GM23338 (cell line): ENCODE results near the gene ATP5PD. TPM values are rescaled to one million over a fixed set of nuclear protein-coding genes. Genes with fewer than 3 reads are reported as not detected.

Source experiments
- ATAC-seq: fragments of 200-7000 bp; cut with Tn5 transposase; 3 replicates; pipeline ENCODE4 v1.9.1; 2020
- DNase-seq: peaks from one replicate; pipeline ENCODE4 v3.0.0-alpha.2; 2015; ENCODE audit warnings: low spot score
- H2AFZ ChIP-seq: fragments of 200-600 bp; sonication (generic); 2 replicates; pipeline ENCODE4 v1.8.0; 2016; ENCODE audit warnings: antibody characterized with exemption, mild to moderate bottlenecking, moderate library complexity
- H3F3A ChIP-seq: fragments of 200-600 bp; sonication (generic); replicated peaks from 2 replicates; pipeline ENCODE4 v1.8.0; 2017; ENCODE audit warnings: antibody characterized with exemption, mixed run types, low read depth
- H3K27ac ChIP-seq: fragments of 200-600 bp; sonication (generic); 2 replicates; pipeline ENCODE4 v1.6.1; 2016; ENCODE audit warnings: low read depth
- H3K27me3 ChIP-seq: fragments of 200-600 bp; sonication (generic); 2 replicates; pipeline ENCODE4 v1.8.0; 2016; ENCODE audit warnings: mild to moderate bottlenecking, mixed run types, moderate library complexity; ENCODE audit not compliant: insufficient read depth
- H3K36me3 ChIP-seq: fragments of 200-600 bp; sonication (generic); 2 replicates; pipeline ENCODE4 v1.8.0; 2016; ENCODE audit warnings: mild to moderate bottlenecking; ENCODE audit not compliant: insufficient read depth
- H3K4me1 ChIP-seq: fragments of 200-600 bp; sonication (generic); 2 replicates; pipeline ENCODE4 v1.8.0; 2016; ENCODE audit warnings: mild to moderate bottlenecking, moderate library complexity; ENCODE audit not compliant: insufficient read depth
- H3K4me2 ChIP-seq: fragments of 200-600 bp; sonication (generic); 2 replicates; pipeline ENCODE4 v1.7.1; 2017; ENCODE audit warnings: mixed run types
- H3K4me3 ChIP-seq: fragments of 200-600 bp; sonication (generic); 2 replicates; pipeline ENCODE4 v1.6.1; 2016; ENCODE audit warnings: mixed run types
- H3K79me2 ChIP-seq: fragments of 200-600 bp; sonication (generic); replicated peaks from 2 replicates; pipeline ENCODE4 v1.8.0; 2017; ENCODE audit warnings: mild to moderate bottlenecking; ENCODE audit not compliant: insufficient read depth
- H3K9me2 ChIP-seq: fragments of 200-600 bp; sonication (generic); 2 replicates; pipeline ENCODE4 v1.8.0; 2017; ENCODE audit not compliant: insufficient read depth
- H4K20me1 ChIP-seq: fragments of 200-600 bp; sonication (generic); replicated peaks from 2 replicates; pipeline ENCODE4 v1.8.0; 2017; ENCODE audit warnings: mild to moderate bottlenecking; ENCODE audit not compliant: insufficient read depth
- H3K27ac Mint-ChIP-seq: 2 replicates; pipeline ENCODE4 v1.8.0; 2020; ENCODE audit warnings: inconsistent platforms, mild to moderate bottlenecking, moderate library complexity, mixed read lengths
- H3K27me3 Mint-ChIP-seq: 3 replicates; pipeline ENCODE4 v1.8.0; 2022; ENCODE audit warnings: low read depth, mild to moderate bottlenecking, moderate library complexity, mixed read lengths, inconsistent platforms; ENCODE audit not compliant: insufficient read depth, poor library complexity
- H3K36me3 Mint-ChIP-seq: 3 replicates; pipeline ENCODE4 v1.8.0; 2021; ENCODE audit warnings: low read depth, mild to moderate bottlenecking, inconsistent platforms, moderate library complexity, mixed read lengths
- H3K4me1 Mint-ChIP-seq: 3 replicates; pipeline ENCODE4 v1.8.0; 2020; ENCODE audit warnings: mild to moderate bottlenecking, inconsistent platforms, mixed read lengths
- H3K4me3 Mint-ChIP-seq: 3 replicates; pipeline ENCODE4 v1.8.0; 2021; ENCODE audit warnings: moderate library complexity, mild to moderate bottlenecking, inconsistent platforms, mixed read lengths
- H3K9me3 Mint-ChIP-seq: 3 replicates; pipeline ENCODE4 v1.8.0; 2020; ENCODE audit warnings: moderate library complexity, mild to moderate bottlenecking, inconsistent platforms, mixed read lengths
- CREB1 ChIP-seq: fragments of 250-450 bp; sonication (Bioruptor Pico); IDR thresholded peaks from 2 replicates; pipeline ENCODE4 v1.5.0; 2020; ENCODE audit warnings: low read depth, mild to moderate bottlenecking, moderate library complexity
- CTCF ChIP-seq, 2 experiments: fragments of 200-600 bp in 1 of 2; sonication (generic) in 1 of 2; conservative IDR thresholded peaks; 2 replicates each; pipeline versions ENCODE4 v1.5.1 to v1.6.1; 2016 to 2017; ENCODE audit warnings: antibody characterized with exemption in 2 of 2, low read depth in 2 of 2, mild to moderate bottlenecking in 2 of 2, moderate library complexity in 1 of 2
- ETS1 ChIP-seq: IDR thresholded peaks from 2 replicates; pipeline ENCODE4 v1.6.1; 2016; ENCODE audit warnings: antibody characterized with exemption
- EZH2 ChIP-seq: fragments of 200-600 bp; sonication (generic); IDR thresholded peaks from one replicate; pipeline ENCODE4 v1.8.0; 2017; ENCODE audit warnings: antibody characterized with exemption, mild to moderate bottlenecking, low read depth; ENCODE audit not compliant: unreplicated experiment
- EZH2phosphoT487 ChIP-seq: fragments of 200-600 bp; sonication (generic); IDR thresholded peaks from one replicate; pipeline ENCODE4 v1.8.1; 2018; ENCODE audit warnings: antibody characterized with exemption; ENCODE audit not compliant: unreplicated experiment
- JUNB ChIP-seq: IDR thresholded peaks from one replicate; pipeline ENCODE4 v1.6.1; 2016; ENCODE audit warnings: antibody characterized with exemption; ENCODE audit not compliant: unreplicated experiment
- NANOG ChIP-seq: IDR thresholded peaks from 2 replicates; pipeline ENCODE4 v1.6.1; 2016; ENCODE audit warnings: antibody characterized with exemption, borderline replicate concordance
- POLR2AphosphoS5 ChIP-seq: IDR thresholded peaks from 2 replicates; pipeline ENCODE4 v1.6.1; 2016; ENCODE audit warnings: antibody characterized with exemption, low read depth
- REST ChIP-seq: IDR thresholded peaks from one replicate; pipeline ENCODE4 v1.6.1; 2018; ENCODE audit warnings: antibody characterized with exemption; ENCODE audit not compliant: unreplicated experiment
- STAT1 ChIP-seq: IDR thresholded peaks from one replicate; pipeline ENCODE4 v1.6.1; 2016; ENCODE audit warnings: antibody characterized with exemption; ENCODE audit not compliant: unreplicated experiment
- ZNF114 ChIP-seq: fragments of 250-450 bp; sonication (Bioruptor Pico); IDR thresholded peaks from 2 replicates; pipeline ENCODE4 v1.5.0; 2020; ENCODE audit warnings: mild to moderate bottlenecking, moderate library complexity
- ZNF331 ChIP-seq: fragments of 250-450 bp; sonication (Bioruptor Pico); IDR thresholded peaks from 2 replicates; pipeline ENCODE4 v1.5.0; 2020; ENCODE audit warnings: low read depth, mild to moderate bottlenecking, moderate library complexity
- ZNF462 ChIP-seq: fragments of 250-450 bp; sonication (Bioruptor Pico); IDR thresholded peaks from 2 replicates; pipeline ENCODE4 v1.5.0; 2020; ENCODE audit warnings: mild to moderate bottlenecking, moderate library complexity
- polyA plus RNA-seq: library from polyadenylated mRNA; unstranded; fragments of >200 nt; fragmentation: Nextera tagmentation; extraction: Ambion mirVana; gene quantifications from 2 replicates; pipeline ENCODE4 v1.2.1, GENCODE V29; 2016
- total RNA-seq: library from RNA; depleted of rRNA; stranded (reverse); fragments of >200 nt; shearing (Covaris generic); gene quantifications from 2 replicates; pipeline ENCODE4 v1.2.3, GENCODE V29; 2014

The ATP5PD gene
- total and polyA plus RNA-seq, 2 experiments from 2014 or later = 244 to 1,144 TPM

GRCh38 chr17:75047398-75048098 is 779 bp upstream of the ATP5PD start:
- H3K4me3 Mint-ChIP-seq = peak overlapping the region; percentile 97
- peak; percentile 30 for DNase-seq

More at GRCh38 chr17:75047398-75048098, 779 bp upstream of the ATP5PD start:
- no peak for TF ChIP-seq NANOG
- no peak for TF ChIP-seq EZH2
- TF ChIP-seq ZNF462 (CRISPR knock-in tag) = no peak
- TF ChIP-seq CTCF (conservative IDR thresholded peaks at IDR 0.05; ENCODE audit: low read depth in 2 of 2) = no peak
- no peak for TF ChIP-seq ZNF114 (CRISPR knock-in tag)
- no peak for TF ChIP-seq POLR2AphosphoS5
- no peak for TF ChIP-seq STAT1
- no peak for TF ChIP-seq EZH2phosphoT487
- TF ChIP-seq JUNB = no peak
- no peak for TF ChIP-seq CREB1
- TF ChIP-seq ETS1 = no peak
- TF ChIP-seq ZNF331 (CRISPR knock-in tag) = no peak
- no peak for TF ChIP-seq REST
- peaks cover 62% of the 10 kb centered on the region for H3K79me2 ChIP-seq
- H3K4me2 ChIP-seq = peak overlapping the region; percentile 100
- 0 out of 2 replicates have a peak, but pooled peaks cover 12% of the 10 kb centered on the region for H3K36me3 ChIP-seq
- Mint-ChIP-seq H3K27me3 (peaks cover 14% of the 10 kb centered on the region), H3K4me1 (peaks cover 33% of the 10 kb centered on the region), H3K9me3 (no peaks in the 10 kb centered on the region), H3K36me3 (peaks cover 44% of the 10 kb centered on the region), H3K27ac (peak overlapping the region; percentile 73)
- H3K4me1 ChIP-seq = peaks cover 29% of the 10 kb centered on the region
- H2AFZ ChIP-seq = no peak overlapping the region
- H3K4me3 ChIP-seq = peak overlapping the region; percentile 100
- peaks cover 31% of the 10 kb centered on the region for H3F3A ChIP-seq
- H4K20me1 ChIP-seq = peaks cover 18% of the 10 kb centered on the region
- 0 out of 2 replicates have a peak overlapping the region, but pooled peaks have one; percentile 53 for H3K27ac ChIP-seq
- no peaks in the 10 kb centered on the region for H3K27me3 ChIP-seq
- H3K9me2 ChIP-seq = no peaks in the 10 kb centered on the region
- peak; percentile 3; the same call in 2 of the 3 replicates for ATAC-seq
